ENCODE results near the gene SLC39A8.

GRCh38 chr4:102247041-102247440, 98.2 kb downstream of the SLC39A8 start:
- TF ChIP-seq CTCF (IDR thresholded peaks at IDR 0.05; ENCODE audit: low read depth, low read length, poor library complexity, severe bottlenecking) = no peak
- no peak for TF ChIP-seq EZH2phosphoT487 (IDR thresholded peaks at IDR 0.05; ENCODE audit: borderline replicate concordance, low read length)

Data from DOHH2 (cell line).